ENCODE data around the gene CDT1. TPM values are rescaled to one million over a fixed set of nuclear protein-coding genes. Genes with fewer than 3 reads are reported as not detected.

CDT1 gene
- polyA plus RNA-seq (2013, experiment 1 of 2) = 38.9 TPM
- 37.7 TPM for polyA plus RNA-seq (2013, experiment 2 of 2)

DNA sequence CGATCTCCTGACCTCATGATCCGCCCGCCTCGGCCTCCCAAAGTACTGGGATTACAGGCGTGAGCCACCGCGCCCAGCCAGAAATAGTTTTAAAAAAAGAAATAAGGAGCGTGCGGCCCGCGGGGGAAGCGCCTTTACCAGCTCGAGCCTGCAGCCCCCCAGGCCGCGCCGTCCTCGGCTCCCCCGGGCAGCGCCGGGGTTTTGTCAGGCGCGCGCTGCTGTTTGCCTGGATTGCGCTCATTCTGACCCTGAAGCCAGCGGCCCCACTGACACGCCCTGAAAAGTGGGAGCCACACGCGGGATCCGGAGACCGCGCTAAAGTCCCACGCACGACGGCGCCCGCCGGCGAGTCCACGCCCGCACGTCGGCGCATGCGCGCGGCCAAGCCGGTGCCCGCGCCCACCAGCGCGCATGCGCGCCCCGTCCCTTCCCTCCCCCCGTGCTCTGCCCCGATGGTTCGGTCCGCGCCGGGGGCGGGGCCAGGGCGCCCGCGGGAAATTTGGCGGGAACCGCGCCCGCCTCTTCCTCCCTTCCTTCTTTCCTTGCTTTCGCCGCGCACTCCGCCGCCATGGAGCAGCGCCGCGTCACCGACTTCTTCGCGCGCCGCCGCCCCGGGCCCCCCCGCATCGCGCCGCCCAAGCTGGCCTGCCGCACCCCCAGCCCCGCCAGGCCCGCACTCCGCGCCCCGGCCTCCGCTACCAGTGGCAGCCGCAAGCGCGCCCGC lies at the start of gene CDT1:
TSS of gene CDT1 (plus strand) at position 526 of the 724 bp plus-strand sequence. CDS start at position 569, 43 bp downstream.
- H2BK120ac ChIP-seq (ENCODE audit: low read depth, low read length) = no peak within 1 kb of the TSS
- peak within 1 kb of the TSS; percentile 98 for H3K9ac ChIP-seq (ENCODE audit: low read length)
- no peak within 1 kb of the TSS for H2BK15ac ChIP-seq (replicated peaks; ENCODE audit: low read depth)
- no peak within 1 kb of the TSS for H2BK5ac ChIP-seq (ENCODE audit: low read length)
- H3K4me2 ChIP-seq (ENCODE audit: low read length) = peak within 1 kb of the TSS; percentile 81
- H2AK5ac ChIP-seq (ENCODE audit: low read length) = no peak within 1 kb of the TSS
- H3K4me1 ChIP-seq (ENCODE audit: control insufficient read depth, low read depth, low read length) = no peaks in the 10 kb centered on the region
- peak; percentile 78 for DNase-seq
- H3K36me3 ChIP-seq (ENCODE audit: control insufficient read depth, insufficient read depth, low read length) = peaks cover 16% of the 10 kb centered on the region
- H3K4me3 ChIP-seq (ENCODE audit: low read length) = peak within 1 kb of the TSS; percentile 84
- WGBS (ENCODE audit: extremely low coverage, insufficient coverage, low lambda C conversion rate) = no CpG with 5 or more reads among the region's 98 CpGs
- H3K79me1 ChIP-seq (ENCODE audit: low read length) = peaks cover 8% of the 10 kb centered on the region
- H4K5ac ChIP-seq (ENCODE audit: low read length) = no peak within 1 kb of the TSS
- H3K18ac ChIP-seq (ENCODE audit: low read length) = peak within 1 kb of the TSS; percentile 90
- peaks cover 12% of the 10 kb centered on the region for H3K79me2 ChIP-seq (ENCODE audit: control insufficient read depth, insufficient read depth, low read length)
- peak within 1 kb of the TSS; percentile 92 for H3K56ac ChIP-seq (ENCODE audit: low read length)
- peak within 1 kb of the TSS; percentile 70 for H3K27ac ChIP-seq (ENCODE audit: low read depth, low read length)
- peak within 1 kb of the TSS; percentile 94 for H3K23ac ChIP-seq (ENCODE audit: low read length)
- no peak within 1 kb of the TSS for H4K8ac ChIP-seq (ENCODE audit: low read depth, low read length)
- peak within 1 kb of the TSS; percentile 93 for H3K4ac ChIP-seq (ENCODE audit: low read depth, low read length)
- H3K27me3 ChIP-seq (ENCODE audit: insufficient read depth, low read length, poor library complexity) = no peaks in the 10 kb centered on the region

DNA sequence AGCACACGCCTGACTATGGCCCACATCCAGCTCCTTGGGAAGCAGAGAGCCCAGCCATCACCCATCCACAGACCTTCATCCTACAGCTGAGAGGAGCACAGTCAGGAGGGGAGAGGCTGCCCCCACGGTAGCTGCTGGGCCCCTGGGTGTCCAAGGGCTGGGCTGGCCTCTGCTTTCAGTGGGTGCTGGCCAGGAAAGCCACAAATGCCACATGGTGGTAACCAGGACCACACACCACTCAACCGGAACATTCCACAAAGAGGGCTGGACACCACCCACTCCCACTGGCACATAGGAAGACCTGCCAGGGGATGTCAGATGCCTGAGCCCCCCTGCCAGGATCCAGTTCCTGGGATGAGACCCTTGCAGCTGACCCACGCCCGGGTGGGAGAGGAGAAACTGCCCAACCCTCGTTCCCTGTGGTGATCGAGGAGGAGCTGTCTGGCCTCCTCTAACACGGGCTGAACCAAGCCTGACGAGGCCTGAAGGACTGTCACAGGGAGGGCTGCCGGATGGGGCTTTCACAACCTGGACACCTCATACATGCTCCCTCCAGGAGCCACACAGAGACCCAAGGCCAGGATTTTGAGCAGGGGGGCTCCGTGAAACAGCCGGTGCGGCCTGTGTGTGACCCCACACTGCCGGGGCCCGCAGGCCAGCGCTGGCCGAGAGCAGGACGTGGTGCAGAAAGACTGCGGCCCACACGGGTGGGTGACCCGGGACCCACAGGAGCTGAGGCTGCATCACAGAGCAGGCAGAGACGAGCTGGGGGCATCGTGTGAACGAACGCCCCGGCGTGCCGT lies 49.3 kb upstream of the CDT1 start:
- Histone ChIP-seq H2BK120ac (ENCODE audit: low read depth, low read length) (no peak overlapping the region), H3K9ac (ENCODE audit: low read length) (no peak overlapping the region), H3K4me1 (ENCODE audit: control insufficient read depth, low read depth, low read length) (no peaks in the 10 kb centered on the region), H3K4me2 (ENCODE audit: low read length) (no peak overlapping the region), H4K5ac (ENCODE audit: low read length) (no peak overlapping the region), H3K36me3 (ENCODE audit: control insufficient read depth, insufficient read depth, low read length) (no peaks in the 10 kb centered on the region), H2BK5ac (ENCODE audit: low read length) (no peak overlapping the region), H2BK15ac (replicated peaks; ENCODE audit: low read depth) (no peak overlapping the region), H4K8ac (ENCODE audit: low read depth, low read length) (no peak overlapping the region), H3K79me1 (ENCODE audit: low read length) (peaks cover 3% of the 10 kb centered on the region), H3K79me2 (ENCODE audit: control insufficient read depth, insufficient read depth, low read length) (peaks cover 3% of the 10 kb centered on the region), H3K27me3 (ENCODE audit: insufficient read depth, low read length, poor library complexity) (no peaks in the 10 kb centered on the region), H2AK5ac (ENCODE audit: low read length) (no peak overlapping the region), H3K23ac (ENCODE audit: low read length) (no peak overlapping the region), H3K56ac (ENCODE audit: low read length) (peak overlapping the region; percentile 25), H3K4ac (ENCODE audit: low read depth, low read length) (no peak overlapping the region), H3K27ac (ENCODE audit: low read depth, low read length) (no peak overlapping the region), H3K18ac (ENCODE audit: low read length) (no peak overlapping the region), H3K4me3 (ENCODE audit: low read length) (no peak overlapping the region)
- no peak for DNase-seq
- no CpG with 5 or more reads among the region's 28 CpGs for WGBS (ENCODE audit: extremely low coverage, insufficient coverage, low lambda C conversion rate)

DNA sequence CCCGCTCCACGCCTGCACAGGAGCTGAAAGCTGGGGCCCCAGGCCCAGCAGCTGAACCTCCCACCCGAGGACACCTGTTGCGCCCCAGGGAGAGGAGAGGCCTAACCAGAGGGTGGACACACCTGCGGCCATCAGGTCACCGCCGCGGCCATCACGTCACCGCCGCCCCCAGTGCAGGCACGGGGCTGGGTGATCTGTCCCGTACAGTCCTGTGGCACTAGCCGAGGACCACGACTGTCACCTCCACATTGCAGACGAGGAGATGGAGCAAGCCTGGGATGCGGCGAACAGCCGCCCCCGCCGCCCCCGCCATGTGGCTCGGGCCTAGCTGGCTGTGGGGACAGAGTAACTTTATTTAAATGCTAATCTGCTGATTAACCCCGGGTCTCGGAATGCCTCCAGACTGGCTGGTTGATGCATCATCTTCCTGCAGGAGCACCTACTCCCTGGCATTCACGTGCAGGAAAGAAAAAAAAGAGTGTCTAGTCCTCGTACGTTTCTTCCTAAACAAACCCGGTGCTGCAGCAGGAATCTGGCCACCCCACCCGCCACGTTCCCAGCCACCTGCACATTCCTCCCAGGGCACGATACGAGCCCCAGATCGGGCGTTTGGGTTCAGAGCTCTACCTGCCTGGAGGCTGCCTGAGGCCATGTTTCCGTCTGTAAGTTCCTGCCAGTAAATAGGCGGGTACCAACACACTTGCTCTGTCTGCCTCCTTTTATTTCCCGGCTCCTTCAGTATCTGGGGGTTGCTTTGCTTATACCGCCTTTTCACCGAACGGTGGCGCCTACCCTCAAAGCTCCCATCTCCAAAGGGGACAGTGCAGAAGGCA lies 48.5 kb upstream of the CDT1 start:
- H3K56ac ChIP-seq (ENCODE audit: low read length) = peak overlapping the region; percentile 25
- DNase-seq = no peak
- H3K36me3 ChIP-seq (ENCODE audit: control insufficient read depth, insufficient read depth, low read length) = no peaks in the 10 kb centered on the region
- H2BK15ac ChIP-seq (replicated peaks; ENCODE audit: low read depth) = no peak overlapping the region
- WGBS (ENCODE audit: extremely low coverage, insufficient coverage, low lambda C conversion rate) = no CpG with 5 or more reads among the region's 42 CpGs
- H4K8ac ChIP-seq (ENCODE audit: low read depth, low read length) = no peak overlapping the region
- no peak overlapping the region for H3K4ac ChIP-seq (ENCODE audit: low read depth, low read length)
- H3K79me1 ChIP-seq (ENCODE audit: low read length) = peaks cover 3% of the 10 kb centered on the region
- no peak overlapping the region for H4K5ac ChIP-seq (ENCODE audit: low read length)
- no peaks in the 10 kb centered on the region for H3K4me1 ChIP-seq (ENCODE audit: control insufficient read depth, low read depth, low read length)
- H3K18ac ChIP-seq (ENCODE audit: low read length) = no peak overlapping the region
- no peak overlapping the region for H2BK5ac ChIP-seq (ENCODE audit: low read length)
- H3K23ac ChIP-seq (ENCODE audit: low read length) = no peak overlapping the region
- H3K27ac ChIP-seq (ENCODE audit: low read depth, low read length) = no peak overlapping the region
- no peak overlapping the region for H2BK120ac ChIP-seq (ENCODE audit: low read depth, low read length)
- H3K4me2 ChIP-seq (ENCODE audit: low read length) = no peak overlapping the region
- H3K27me3 ChIP-seq (ENCODE audit: insufficient read depth, low read length, poor library complexity) = no peaks in the 10 kb centered on the region
- H2AK5ac ChIP-seq (ENCODE audit: low read length) = no peak overlapping the region
- H3K9ac ChIP-seq (ENCODE audit: low read length) = no peak overlapping the region
- no peak overlapping the region for H3K4me3 ChIP-seq (ENCODE audit: low read length)
- H3K79me2 ChIP-seq (ENCODE audit: control insufficient read depth, insufficient read depth, low read length) = peaks cover 3% of the 10 kb centered on the region

DNA sequence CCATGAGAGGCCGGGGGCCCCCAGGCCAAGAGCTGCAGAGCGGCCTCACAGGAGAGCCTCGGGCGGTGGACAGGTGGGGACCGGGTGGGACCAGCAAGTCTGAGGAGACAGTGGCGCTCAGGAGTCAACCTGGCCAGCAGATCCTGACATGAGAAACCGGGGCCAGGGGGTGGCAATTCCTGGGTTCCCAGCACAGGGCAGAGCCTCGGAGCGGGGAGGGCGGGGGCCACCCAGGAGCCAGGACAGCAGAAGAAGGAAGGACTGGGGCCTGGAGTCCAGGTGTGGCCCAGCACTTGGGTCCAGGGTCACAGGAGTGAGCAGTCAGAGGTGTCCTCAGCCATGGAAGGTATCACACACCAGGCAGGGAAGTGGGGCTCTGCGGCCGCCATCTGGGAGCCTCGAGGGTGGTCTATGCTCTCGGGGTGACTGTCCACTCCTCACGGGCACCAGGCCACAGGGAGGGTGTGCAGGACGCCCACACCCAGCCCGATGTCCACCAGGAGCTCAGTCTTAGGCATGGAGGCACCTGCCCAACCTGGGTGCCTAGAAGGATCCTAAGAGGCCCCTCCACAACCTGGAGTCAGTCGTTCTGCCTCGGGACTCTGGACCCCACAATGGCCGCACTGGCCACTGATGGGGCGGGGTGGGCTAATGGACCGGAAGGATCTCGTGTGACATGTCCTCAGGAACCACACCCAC lies 47.7 kb upstream of the CDT1 start:
- Histone ChIP-seq H3K79me2 (ENCODE audit: control insufficient read depth, insufficient read depth, low read length) (peaks cover 3% of the 10 kb centered on the region), H3K23ac (ENCODE audit: low read length) (no peak overlapping the region), H4K5ac (ENCODE audit: low read length) (no peak overlapping the region), H3K4ac (ENCODE audit: low read depth, low read length) (no peak overlapping the region), H3K4me3 (ENCODE audit: low read length) (no peak overlapping the region), H2BK15ac (replicated peaks; ENCODE audit: low read depth) (no peak overlapping the region), H3K79me1 (ENCODE audit: low read length) (peaks cover 3% of the 10 kb centered on the region), H3K56ac (ENCODE audit: low read length) (no peak overlapping the region), H2BK5ac (ENCODE audit: low read length) (no peak overlapping the region), H2AK5ac (ENCODE audit: low read length) (no peak overlapping the region), H4K8ac (ENCODE audit: low read depth, low read length) (no peak overlapping the region), H3K36me3 (ENCODE audit: control insufficient read depth, insufficient read depth, low read length) (no peaks in the 10 kb centered on the region), H3K4me1 (ENCODE audit: control insufficient read depth, low read depth, low read length) (no peaks in the 10 kb centered on the region), H3K27me3 (ENCODE audit: insufficient read depth, low read length, poor library complexity) (no peaks in the 10 kb centered on the region), H3K18ac (ENCODE audit: low read length) (no peak overlapping the region), H3K4me2 (ENCODE audit: low read length) (no peak overlapping the region), H3K9ac (ENCODE audit: low read length) (no peak overlapping the region), H2BK120ac (ENCODE audit: low read depth, low read length) (no peak overlapping the region), H3K27ac (ENCODE audit: low read depth, low read length) (no peak overlapping the region)
- no CpG with 5 or more reads among the region's 23 CpGs for WGBS (ENCODE audit: extremely low coverage, insufficient coverage, low lambda C conversion rate)
- no peak for DNase-seq

DNA sequence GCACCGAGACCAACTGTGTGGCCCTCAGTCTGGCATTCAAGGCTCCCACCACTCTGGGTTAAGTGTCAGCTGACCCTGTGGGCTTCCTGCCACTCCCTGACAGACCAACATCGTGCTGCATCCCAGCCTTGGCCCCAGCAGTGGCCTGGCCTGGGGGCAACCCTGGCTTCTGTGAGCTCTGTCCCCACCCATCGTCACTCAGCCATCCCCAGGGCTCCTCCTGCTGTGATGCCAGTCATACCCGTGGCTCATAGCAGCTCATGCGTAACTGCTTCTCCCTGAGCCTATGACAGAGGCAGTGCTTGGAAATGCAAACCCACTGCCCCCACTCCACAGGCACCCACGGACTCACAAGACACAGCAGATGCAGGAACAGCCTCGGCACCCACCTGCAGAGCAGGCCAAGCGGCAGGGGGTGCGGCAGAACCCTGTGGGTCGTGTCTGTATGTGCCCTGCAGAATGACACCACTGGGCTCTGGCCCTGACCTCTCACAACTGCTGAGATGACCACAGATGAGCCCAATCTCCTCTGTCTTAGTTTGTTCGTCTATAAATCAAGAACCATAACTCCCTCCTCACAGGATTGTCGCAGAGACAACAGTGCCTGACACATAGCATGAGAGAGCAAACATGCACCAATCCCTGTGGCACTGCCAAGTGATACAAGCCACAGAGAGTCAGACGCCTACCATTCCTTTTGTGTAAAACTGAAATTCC lies 45.2 kb upstream of the CDT1 start:
- Histone ChIP-seq H2BK120ac (ENCODE audit: low read depth, low read length) (no peak overlapping the region), H3K79me1 (ENCODE audit: low read length) (peaks cover 3% of the 10 kb centered on the region), H3K4me3 (ENCODE audit: low read length) (no peak overlapping the region), H3K23ac (ENCODE audit: low read length) (no peak overlapping the region), H4K5ac (ENCODE audit: low read length) (no peak overlapping the region), H2AK5ac (ENCODE audit: low read length) (no peak overlapping the region), H3K9ac (ENCODE audit: low read length) (no peak overlapping the region), H2BK5ac (ENCODE audit: low read length) (no peak overlapping the region), H3K4me2 (ENCODE audit: low read length) (no peak overlapping the region), H3K27me3 (ENCODE audit: insufficient read depth, low read length, poor library complexity) (no peaks in the 10 kb centered on the region), H3K18ac (ENCODE audit: low read length) (no peak overlapping the region), H3K79me2 (ENCODE audit: control insufficient read depth, insufficient read depth, low read length) (peaks cover 5% of the 10 kb centered on the region), H3K36me3 (ENCODE audit: control insufficient read depth, insufficient read depth, low read length) (no peaks in the 10 kb centered on the region), H3K56ac (ENCODE audit: low read length) (no peak overlapping the region), H2BK15ac (replicated peaks; ENCODE audit: low read depth) (no peak overlapping the region), H4K8ac (ENCODE audit: low read depth, low read length) (no peak overlapping the region), H3K4ac (ENCODE audit: low read depth, low read length) (no peak overlapping the region), H3K27ac (ENCODE audit: low read depth, low read length) (no peak overlapping the region), H3K4me1 (ENCODE audit: control insufficient read depth, low read depth, low read length) (peaks cover 1% of the 10 kb centered on the region)
- no CpG with 5 or more reads among the region's 13 CpGs for WGBS (ENCODE audit: extremely low coverage, insufficient coverage, low lambda C conversion rate)
- no peak for DNase-seq
